GM18870 (cell line): ENCODE results near the gene CSKMT.
"Not testable (repeated sequence)": the region's sequence is repeated elsewhere in the genome, so short reads cannot be mapped to it uniquely, and the experiment has no call there.

Experiments used
- ATAC-seq: cut with Tn5 transposase; IDR thresholded peaks from one replicate; pipeline ENCODE4 v1.9.1; 2021; ENCODE audit warnings: moderate library complexity; ENCODE audit not compliant: unreplicated experiment

The CSKMT gene

GRCh38 chr11:62654297-62654696, 10.8 kb upstream of the CSKMT start:
- ATAC-seq: no peak

GRCh38 chr11:62656796-62657429, 8.2 kb upstream of the CSKMT start:
- ATAC-seq: no peak

- ATAC-seq: peak; percentile 4
Observed at GRCh38 chr11:62664405-62665074, 572 bp upstream of the CSKMT start.

DNA sequence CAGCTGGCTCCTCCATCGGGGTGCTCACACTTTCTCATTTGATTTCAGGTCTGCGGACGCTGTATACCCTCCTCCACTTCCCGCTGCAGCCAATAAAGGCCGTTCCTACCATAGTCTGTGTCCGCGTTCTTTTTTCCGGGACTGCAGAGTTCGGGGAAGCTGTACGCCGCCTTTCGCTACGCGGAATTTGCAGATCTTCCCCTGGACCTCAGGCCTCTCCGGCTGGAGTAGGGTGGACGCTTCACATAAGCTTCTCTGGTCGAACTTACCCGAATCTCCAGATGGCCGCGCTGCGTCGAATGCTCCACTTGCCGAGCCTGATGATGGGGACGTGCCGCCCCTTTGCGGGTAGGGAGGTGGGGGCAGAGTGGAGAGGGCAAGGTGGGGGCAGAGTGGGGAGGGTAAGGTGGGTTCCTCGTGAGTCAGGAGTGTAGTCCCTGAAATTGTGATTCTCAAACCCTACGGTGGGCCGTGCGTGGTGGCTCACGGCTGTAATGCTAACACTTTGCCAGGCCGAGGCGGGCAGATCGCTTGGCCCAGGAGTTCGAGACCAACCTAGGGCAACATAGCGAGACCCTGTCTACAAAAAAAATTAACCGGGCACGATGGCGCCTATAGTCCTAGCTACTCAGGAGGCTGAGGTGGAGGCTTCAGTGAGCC, 617 bp downstream of the CSKMT start:
- ATAC-seq: peak; percentile 11

DNA sequence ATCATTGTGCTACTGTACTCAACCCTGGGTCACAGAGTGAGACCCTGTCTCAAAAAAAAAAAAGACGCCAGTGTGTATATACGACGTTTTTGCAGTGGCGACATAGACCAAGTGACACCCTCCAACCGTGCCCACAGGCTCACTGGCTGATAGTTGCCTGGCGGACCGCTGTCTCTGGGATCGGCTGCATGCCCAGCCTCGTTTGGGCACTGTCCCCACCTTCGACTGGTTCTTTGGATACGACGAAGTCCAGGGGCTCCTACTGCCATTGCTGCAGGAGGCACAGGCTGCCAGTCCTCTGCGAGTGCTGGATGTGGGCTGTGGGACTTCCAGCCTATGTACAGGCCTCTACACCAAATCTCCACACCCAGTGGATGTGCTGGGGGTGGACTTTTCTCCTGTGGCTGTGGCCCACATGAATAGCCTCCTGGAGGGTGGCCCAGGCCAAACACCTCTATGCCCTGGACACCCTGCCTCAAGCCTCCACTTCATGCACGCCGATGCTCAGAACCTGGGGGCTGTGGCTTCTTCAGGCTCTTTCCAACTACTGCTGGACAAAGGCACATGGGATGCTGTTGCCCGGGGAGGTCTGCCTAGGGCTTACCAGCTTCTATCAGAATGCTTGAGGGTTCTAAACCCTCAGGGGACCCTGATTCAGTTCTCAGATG, 1.3 kb downstream of the CSKMT start:
- ATAC-seq: no peak

DNA sequence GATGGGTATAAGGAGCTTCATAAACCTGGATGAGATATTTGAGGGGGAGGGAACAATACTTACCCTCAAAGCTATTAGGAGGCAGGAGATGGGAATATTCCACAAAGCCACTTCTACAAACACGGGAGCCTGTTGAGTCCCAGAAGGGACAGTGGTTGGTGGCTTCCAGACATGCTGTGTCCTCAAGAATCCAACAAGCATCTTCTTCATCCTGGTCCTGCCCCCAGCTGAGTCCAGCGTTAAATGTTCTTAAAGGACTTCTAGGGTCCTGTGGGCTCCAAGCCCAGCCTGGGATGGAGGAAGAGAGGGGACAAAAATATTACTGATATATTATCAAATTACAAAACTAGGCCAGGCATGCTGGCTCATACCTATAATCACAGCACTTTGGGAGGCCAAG, 2.3 kb downstream of the CSKMT start:
- ATAC-seq: no peak

DNA sequence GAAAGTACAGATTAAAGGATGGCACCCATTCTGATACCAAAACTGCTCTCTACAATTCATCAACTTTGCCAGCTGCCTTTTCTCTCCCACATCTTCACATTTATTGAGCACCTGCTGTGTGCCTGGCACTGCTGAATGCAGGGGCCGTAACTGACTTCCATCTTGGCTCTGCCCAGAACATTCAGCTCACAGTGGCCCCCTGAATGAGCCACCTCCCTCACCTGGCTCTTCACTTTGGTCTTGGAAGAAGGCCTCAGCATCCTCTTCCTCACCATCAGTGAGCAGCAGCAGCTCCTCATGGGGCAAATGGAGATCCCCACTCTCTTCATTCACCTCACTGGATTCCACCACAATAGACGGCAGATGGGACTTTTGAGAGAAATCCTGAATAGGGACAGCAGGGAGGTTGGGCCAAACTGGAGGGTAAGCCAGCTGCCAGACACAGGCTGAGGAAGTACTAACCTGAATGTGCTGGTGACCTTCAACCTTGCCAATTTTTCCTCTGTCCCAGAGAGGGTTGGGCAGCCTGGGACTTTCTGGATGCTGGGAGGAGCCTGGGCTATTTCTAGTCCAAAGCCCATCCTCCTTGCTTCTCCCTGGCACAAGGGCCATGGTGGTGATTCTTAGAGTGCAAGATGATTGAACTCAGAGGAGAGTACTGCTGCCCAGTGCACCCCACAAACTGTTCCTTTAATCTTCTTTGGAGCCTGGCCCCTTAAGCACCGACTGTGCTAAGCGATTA, 4.5 kb downstream of the CSKMT start:
- no peak for ATAC-seq

GRCh38 chr11:62671236-62671607, 6.1 kb downstream of the CSKMT start:
- ATAC-seq: no peak

GRCh38 chr11:62671608-62672389, 6.7 kb downstream of the CSKMT start, which contains the start of the genes LBHD1 and UQCC3:
Gene LBHD1 (minus strand): TSS chr11:62672267. CDS start chr11:62670031, 2,236 bp downstream.
Gene UQCC3 (plus strand): TSS chr11:62671673. CDS start chr11:62671746, 73 bp downstream.
- ATAC-seq: peak; percentile 46

DNA sequence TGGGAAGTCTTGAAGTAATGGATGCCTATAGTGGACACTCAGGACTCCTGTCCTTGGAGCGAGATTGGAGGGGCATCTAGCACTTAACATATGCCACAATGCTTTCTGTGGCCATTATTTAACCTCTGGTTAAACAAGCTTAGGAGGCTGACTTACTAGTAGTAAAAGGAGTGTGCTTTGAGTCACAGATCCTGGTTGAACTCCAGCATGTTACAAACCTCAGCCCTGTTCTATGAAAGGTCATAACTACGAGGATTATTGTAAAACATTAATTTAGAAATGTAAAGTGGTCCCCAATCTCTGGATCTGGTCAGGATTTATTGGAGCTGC, 8.0 kb downstream of the CSKMT start:
- ATAC-seq: no peak

DNA sequence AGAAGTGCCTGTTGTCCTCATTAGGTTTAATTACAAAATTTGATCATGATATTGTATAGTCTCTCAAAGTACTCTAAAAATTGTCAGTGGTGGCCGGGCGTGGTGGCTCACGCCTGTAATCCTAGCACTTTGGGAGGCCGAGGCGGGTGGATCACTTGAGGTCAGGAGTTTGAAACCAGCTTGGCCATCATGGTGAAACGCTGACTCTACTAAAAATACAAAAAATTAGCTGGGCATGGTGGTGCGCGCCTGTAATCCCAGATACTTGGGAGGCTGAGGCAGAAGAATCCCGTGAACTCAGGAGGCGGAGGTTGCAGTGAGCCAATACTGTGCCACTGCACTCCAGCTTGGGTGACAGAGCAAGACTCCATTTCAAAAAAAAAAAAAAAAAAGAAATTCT, 10.3 kb downstream of the CSKMT start:
- not testable (repeated sequence) for ATAC-seq

GRCh38 chr11:62676698-62677097, 11.6 kb downstream of the CSKMT start:
- no peak for ATAC-seq

GRCh38 chr11:62677156-62677555, 12.0 kb downstream of the CSKMT start:
- no peak for ATAC-seq

GRCh38 chr11:62677714-62678113, 12.6 kb downstream of the CSKMT start:
- ATAC-seq: no peak

DNA sequence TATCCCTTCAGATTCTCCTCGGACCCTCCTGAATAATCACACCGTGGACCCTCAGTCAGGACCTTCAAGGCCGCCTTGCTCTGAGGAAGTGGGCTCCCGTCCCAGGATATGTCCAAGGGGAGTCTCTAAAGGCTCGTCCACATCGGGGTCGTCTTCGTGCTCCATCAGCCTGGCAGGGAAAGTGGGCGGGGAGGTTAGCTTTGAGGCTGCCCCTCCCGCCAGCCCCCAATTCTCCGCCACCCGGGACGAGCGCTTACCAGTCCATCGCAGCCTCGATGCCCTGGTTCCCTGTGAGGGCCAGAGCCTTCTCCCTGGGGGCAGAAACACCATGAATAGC, 13.3 kb downstream of the CSKMT start:
- no peak for ATAC-seq

- ATAC-seq: no peak
Observed at GRCh38 chr11:62678770-62679696, 13.9 kb downstream of the CSKMT start, which contains the start of gene UBXN1. Gene UBXN1 (minus strand): TSS chr11:62679073. CDS start chr11:62678923, 150 bp downstream.

GRCh38 chr11:62680825-62681240, 15.7 kb downstream of the CSKMT start:
- no peak for ATAC-seq

GRCh38 chr11:62682518-62682917, 17.4 kb downstream of the CSKMT start:
- ATAC-seq: no peak
